Subcutaneous adipose tissue (tissue), 4 donors: ENCODE data around the gene ZBTB16. TPM values are rescaled to one million over a fixed set of nuclear protein-coding genes. Genes with fewer than 3 reads are reported as not detected.

Experiments used
- CTCF ChIP-seq: fragments of 450-650 bp; IDR thresholded peaks from one replicate; pipeline ENCODE4 v1.5.1; 2016; ENCODE audit warnings: low read depth, mild to moderate bottlenecking, control low read depth, antibody characterized with exemption, moderate library complexity
- total RNA-seq, 4 donors: library from RNA; depleted of rRNA; stranded (reverse); fragments of >200 nt; gene quantifications; one replicate each; pipeline ENCODE4 v1.1.0, GENCODE V29; 2016

The ZBTB16 gene
- total RNA-seq, 4 donors from 2014 or later: 167 to 446 (median 261) TPM

GRCh38 chr11:114053406-114053805 lies 6.1 kb upstream of the ZBTB16 start:
- no peak for TF ChIP-seq CTCF

- no peak for TF ChIP-seq CTCF
Measured at GRCh38 chr11:114054806-114055205, 4.7 kb upstream of the ZBTB16 start.

GRCh38 chr11:114056409-114056808 lies 3.1 kb upstream of the ZBTB16 start:
- TF ChIP-seq CTCF: no peak

GRCh38 chr11:114057147-114057546 lies 2.4 kb upstream of the ZBTB16 start:
- no peak for TF ChIP-seq CTCF

GRCh38 chr11:114057605-114058004 lies 1.9 kb upstream of the ZBTB16 start:
- TF ChIP-seq CTCF: no peak

GRCh38 chr11:114058026-114058706 lies 1.3 kb upstream of the ZBTB16 start:
- no peak for TF ChIP-seq CTCF

- no peak for TF ChIP-seq CTCF
Measured at GRCh38 chr11:114058871-114059277, 637 bp upstream of the ZBTB16 start.
